Measurements from ENCODE around the gene RPS25. TPM values are rescaled to one million over a fixed set of nuclear protein-coding genes. Genes with fewer than 3 reads are reported as not detected.

Gene RPS25
- total and polyA plus RNA-seq, 2 experiments from 2014 or later, result 1,058 to 1,502 TPM

DNA sequence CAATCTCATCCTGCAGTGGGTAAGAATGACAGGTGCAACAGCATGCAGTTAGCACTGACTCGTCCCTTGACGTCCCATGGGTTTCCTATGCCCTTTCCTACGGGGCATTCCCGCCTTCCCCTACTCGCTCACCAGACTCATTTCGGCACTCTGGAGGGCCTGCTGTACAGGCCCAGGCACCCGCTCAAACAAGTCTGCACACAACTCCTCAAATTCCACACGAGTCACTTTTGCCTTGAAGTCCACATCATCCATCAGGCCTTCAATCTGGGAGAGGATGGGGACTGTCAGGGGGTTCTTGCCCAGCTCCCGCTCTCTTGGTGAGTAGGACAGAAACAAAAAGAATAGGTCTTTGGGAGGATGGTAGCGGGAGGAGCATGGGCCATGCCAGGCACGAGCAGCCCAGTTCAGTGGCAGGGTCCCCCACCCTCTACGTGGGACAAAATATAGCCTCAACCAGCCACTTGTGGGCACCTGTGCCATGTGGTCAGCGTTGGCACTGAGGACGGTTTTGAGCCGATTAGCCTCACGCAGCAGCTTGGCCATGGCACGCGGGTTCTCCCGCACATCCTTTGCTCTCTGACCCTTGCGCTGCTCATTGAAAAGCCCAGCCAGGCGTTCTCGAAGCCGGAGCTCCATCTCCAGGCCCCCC, 34.1 kb upstream of the RPS25 start:
- Histone ChIP-seq H3K9me2 (replicated peaks; ENCODE audit: insufficient read depth) (no peaks in the 10 kb centered on the region), H2AFZ (no peak overlapping the region), H3K36me3 (replicated peaks; ENCODE audit: insufficient read depth, low read depth) (no peaks in the 10 kb centered on the region), H3K79me2 (peaks cover 23% of the 10 kb centered on the region), H3K4me2 (no peak overlapping the region), H4K20me1 (ENCODE audit: insufficient read depth, poor library complexity, severe bottlenecking) (peaks cover 6% of the 10 kb centered on the region), H3K27ac (no peak overlapping the region), H3K9me3 (ENCODE audit: low read depth) (no peaks in the 10 kb centered on the region), H3K27me3 (no peaks in the 10 kb centered on the region), H3K4me1 (ENCODE audit: insufficient read depth) (peaks cover 7% of the 10 kb centered on the region), H3K4me3 (no peak overlapping the region)
- 97% methylated on average over 23 of the region's 23 CpGs for WGBS (ENCODE audit: low lambda C conversion rate, missing lambda C conversion rate)
- no peak for TF ChIP-seq EZH2 (IDR thresholded peaks at IDR 0.05; ENCODE audit: borderline replicate concordance)
- no peak for DNase-seq (ENCODE audit: low spot score)

GRCh38 chr11:119051440-119052162, 33.5 kb upstream of the RPS25 start:
- H3K9me2 ChIP-seq (replicated peaks; ENCODE audit: insufficient read depth), result no peaks in the 10 kb centered on the region
- no peak overlapping the region for H3K27ac ChIP-seq
- DNase-seq (ENCODE audit: low spot score), result no peak
- TF ChIP-seq, protein P1, sequence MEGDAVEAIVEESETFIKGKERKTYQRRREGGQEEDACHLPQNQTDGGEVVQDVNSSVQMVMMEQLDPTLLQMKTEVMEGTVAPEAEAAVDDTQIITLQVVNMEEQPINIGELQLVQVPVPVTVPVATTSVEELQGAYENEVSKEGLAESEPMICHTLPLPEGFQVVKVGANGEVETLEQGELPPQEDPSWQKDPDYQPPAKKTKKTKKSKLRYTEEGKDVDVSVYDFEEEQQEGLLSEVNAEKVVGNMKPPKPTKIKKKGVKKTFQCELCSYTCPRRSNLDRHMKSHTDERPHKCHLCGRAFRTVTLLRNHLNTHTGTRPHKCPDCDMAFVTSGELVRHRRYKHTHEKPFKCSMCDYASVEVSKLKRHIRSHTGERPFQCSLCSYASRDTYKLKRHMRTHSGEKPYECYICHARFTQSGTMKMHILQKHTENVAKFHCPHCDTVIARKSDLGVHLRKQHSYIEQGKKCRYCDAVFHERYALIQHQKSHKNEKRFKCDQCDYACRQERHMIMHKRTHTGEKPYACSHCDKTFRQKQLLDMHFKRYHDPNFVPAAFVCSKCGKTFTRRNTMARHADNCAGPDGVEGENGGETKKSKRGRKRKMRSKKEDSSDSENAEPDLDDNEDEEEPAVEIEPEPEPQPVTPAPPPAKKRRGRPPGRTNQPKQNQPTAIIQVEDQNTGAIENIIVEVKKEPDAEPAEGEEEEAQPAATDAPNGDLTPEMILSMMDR (IDR thresholded peaks at IDR 0.05; ENCODE audit: poor library complexity), result no peak
- no peak for TF ChIP-seq EZH2phosphoT487 (IDR thresholded peaks at IDR 0.05; ENCODE audit: low read depth, severe bottlenecking, unreplicated experiment)
- H3K79me2 ChIP-seq, result peaks cover 22% of the 10 kb centered on the region
- H2AFZ ChIP-seq, result no peak overlapping the region
- no peaks in the 10 kb centered on the region for H3K27me3 ChIP-seq
- no peak overlapping the region for H3K4me3 ChIP-seq
- H4K20me1 ChIP-seq (ENCODE audit: insufficient read depth, poor library complexity, severe bottlenecking), result peaks cover 6% of the 10 kb centered on the region
- H3K9me3 ChIP-seq (ENCODE audit: low read depth), result no peaks in the 10 kb centered on the region
- 94% methylated on average over 17 of the region's 17 CpGs for WGBS (ENCODE audit: low lambda C conversion rate, missing lambda C conversion rate)
- no peak overlapping the region for H3K4me2 ChIP-seq
- H3K36me3 ChIP-seq (replicated peaks; ENCODE audit: insufficient read depth, low read depth), result no peaks in the 10 kb centered on the region
- peaks cover 7% of the 10 kb centered on the region for H3K4me1 ChIP-seq (ENCODE audit: insufficient read depth)

DNA sequence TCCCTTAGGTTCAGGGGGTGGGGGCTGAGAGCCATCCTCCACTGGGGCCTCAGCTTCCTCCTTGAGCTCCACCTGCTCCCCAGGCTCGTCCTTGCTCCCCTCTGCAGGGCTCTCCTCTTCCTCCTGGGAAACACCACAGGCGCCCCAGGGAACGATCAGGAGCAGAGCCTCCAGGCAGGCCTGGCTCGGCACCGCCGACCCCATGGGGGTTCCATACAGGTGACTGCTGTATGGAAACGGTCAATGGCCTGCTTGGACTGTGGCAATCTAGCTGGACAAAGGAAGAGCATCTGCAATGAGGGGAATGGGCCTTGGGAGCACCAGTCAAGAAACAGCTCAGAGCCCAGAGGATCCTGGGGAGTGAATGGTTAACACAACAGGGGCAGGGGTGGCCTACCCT, 30.9 kb upstream of the RPS25 start:
- H3K4me1 ChIP-seq (ENCODE audit: insufficient read depth), result no peaks in the 10 kb centered on the region
- no peaks in the 10 kb centered on the region for H4K20me1 ChIP-seq (ENCODE audit: insufficient read depth, poor library complexity, severe bottlenecking)
- TF ChIP-seq EZH2phosphoT487 (IDR thresholded peaks at IDR 0.05; ENCODE audit: low read depth, severe bottlenecking, unreplicated experiment) (no peak), EZH2 (IDR thresholded peaks at IDR 0.05; ENCODE audit: borderline replicate concordance) (no peak)
- TF ChIP-seq, protein P1 (IDR thresholded peaks at IDR 0.05; ENCODE audit: poor library complexity), result no peak
- H3K4me3 ChIP-seq, result no peak overlapping the region
- H3K9me3 ChIP-seq (ENCODE audit: low read depth), result no peaks in the 10 kb centered on the region
- H3K27ac ChIP-seq, result no peak overlapping the region
- H2AFZ ChIP-seq, result no peak overlapping the region
- H3K27me3 ChIP-seq, result no peaks in the 10 kb centered on the region
- peaks cover under 1% of the 10 kb centered on the region for H3K79me2 ChIP-seq
- no peak for DNase-seq (ENCODE audit: low spot score)
- H3K9me2 ChIP-seq (replicated peaks; ENCODE audit: insufficient read depth), result no peaks in the 10 kb centered on the region
- WGBS (ENCODE audit: low lambda C conversion rate, missing lambda C conversion rate), result 96% methylated on average over 7 of the region's 7 CpGs
- no peak overlapping the region for H3K4me2 ChIP-seq
- no peaks in the 10 kb centered on the region for H3K36me3 ChIP-seq (replicated peaks; ENCODE audit: insufficient read depth, low read depth)

GRCh38 chr11:119048644-119049043, 30.5 kb upstream of the RPS25 start:
- DNase-seq (ENCODE audit: low spot score), result no peak
- 95% methylated on average over 9 of the region's 9 CpGs for WGBS (ENCODE audit: low lambda C conversion rate, missing lambda C conversion rate)
- Histone ChIP-seq H2AFZ (no peak overlapping the region), H3K27me3 (no peaks in the 10 kb centered on the region), H3K4me3 (no peak overlapping the region), H3K4me2 (no peak overlapping the region), H3K27ac (no peak overlapping the region), H4K20me1 (ENCODE audit: insufficient read depth, poor library complexity, severe bottlenecking) (no peaks in the 10 kb centered on the region), H3K4me1 (ENCODE audit: insufficient read depth) (no peaks in the 10 kb centered on the region), H3K9me2 (replicated peaks; ENCODE audit: insufficient read depth) (no peaks in the 10 kb centered on the region), H3K9me3 (ENCODE audit: low read depth) (no peaks in the 10 kb centered on the region), H3K36me3 (replicated peaks; ENCODE audit: insufficient read depth, low read depth) (no peaks in the 10 kb centered on the region), H3K79me2 (no peaks in the 10 kb centered on the region)
- TF ChIP-seq EZH2phosphoT487 (IDR thresholded peaks at IDR 0.05; ENCODE audit: low read depth, severe bottlenecking, unreplicated experiment) (no peak), EZH2 (IDR thresholded peaks at IDR 0.05; ENCODE audit: borderline replicate concordance) (no peak)
- TF ChIP-seq, protein P1 (IDR thresholded peaks at IDR 0.05; ENCODE audit: poor library complexity), result no peak

Measured in hepatocyte (in vitro differentiated cells).